Nucleus accumbens (tissue), 56 donors: ENCODE data around the gene DLGAP1.
"Not testable (repeated sequence)": the region's sequence is repeated elsewhere in the genome, so short reads cannot be mapped to it uniquely, and the experiment has no call there.

Experiments used
- DNase-seq, 56 donors: peaks; one replicate each; lab custom pipeline; 2025; lab: John Stamatoyannopoulos, UW

DLGAP1 gene

DNA sequence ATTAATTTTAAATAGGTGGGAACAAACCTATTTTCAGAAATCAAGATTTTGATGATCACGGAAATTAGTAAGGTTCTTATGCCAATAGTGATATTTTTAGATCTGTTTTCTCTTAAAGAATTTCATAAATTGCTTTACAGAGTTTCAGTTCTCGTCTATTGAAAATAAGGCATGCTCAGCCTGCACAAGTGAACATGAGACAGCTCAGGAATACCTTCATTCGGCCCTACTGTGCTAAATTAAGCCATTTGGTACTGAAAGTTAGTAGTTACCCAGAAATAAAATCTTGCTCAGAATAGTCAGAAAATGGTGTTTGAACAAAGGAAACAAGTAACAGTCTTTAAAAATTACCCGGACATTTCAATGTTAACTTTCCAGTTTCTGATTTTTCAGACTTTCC lies 60.4 kb downstream of the DLGAP1 start:
- DNase-seq, result no peak

DNA sequence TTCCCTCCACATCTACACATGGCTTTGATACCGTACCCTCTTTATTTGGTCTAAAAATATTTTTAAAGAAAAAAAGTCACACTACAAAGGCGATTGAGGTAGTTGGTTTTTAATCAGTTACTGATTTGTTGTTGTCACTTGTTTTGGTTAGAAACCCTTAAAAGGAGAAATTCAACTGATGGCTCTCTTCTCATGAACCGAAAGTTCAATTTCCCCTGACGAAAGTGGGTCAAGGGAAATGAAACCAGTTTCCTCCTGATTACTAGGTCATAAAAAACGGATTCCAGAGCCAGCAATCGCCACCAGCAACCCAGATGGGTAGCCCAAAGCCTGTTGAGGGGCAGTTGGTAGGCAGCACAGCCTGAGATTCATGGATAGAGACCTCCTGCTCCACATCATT lies 63.2 kb downstream of the DLGAP1 start:
- DNase-seq, result no peak

DNA sequence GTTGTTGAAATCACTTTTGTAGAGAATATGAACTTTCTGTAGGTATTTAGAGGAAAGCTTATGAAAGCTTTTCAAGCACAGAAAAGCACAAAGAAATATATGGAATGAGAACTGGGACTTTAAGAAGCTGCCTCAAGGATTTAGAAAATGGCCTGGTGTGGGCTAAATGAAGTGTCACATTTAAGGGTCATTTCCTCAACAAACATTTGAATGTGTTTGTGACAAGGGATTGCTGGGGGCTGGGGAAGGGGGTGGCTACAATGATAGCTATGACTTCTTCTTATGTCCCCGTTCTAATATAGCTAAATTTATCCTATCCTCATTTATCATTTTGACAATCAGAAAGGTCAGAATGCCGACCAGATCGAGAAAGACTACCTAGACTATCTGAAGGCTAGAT lies 69.2 kb downstream of the DLGAP1 start:
- no peak for DNase-seq

- DNase-seq, result no peak
Measured at GRCh38 chr18:4384932-4385331, 70.2 kb downstream of the DLGAP1 start.

DNA sequence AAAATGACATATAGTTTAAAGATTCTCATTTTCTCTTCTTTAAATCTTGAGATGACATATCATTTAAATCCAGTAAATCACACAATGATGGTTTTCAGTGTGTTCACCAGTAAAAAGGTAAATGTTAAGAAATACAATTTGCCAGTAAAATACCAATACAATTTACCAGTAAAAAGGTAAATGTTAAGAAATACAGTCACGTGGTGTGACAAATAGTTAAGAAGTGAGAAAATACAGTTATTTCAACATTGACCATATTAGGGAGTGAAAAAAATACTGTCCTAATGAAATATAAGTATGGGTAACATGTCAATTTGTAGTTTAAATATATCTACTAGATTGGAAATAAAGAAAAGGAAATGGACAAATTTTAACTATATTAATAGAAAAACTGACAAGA lies 80.5 kb downstream of the DLGAP1 start:
- DNase-seq, result no peak

GRCh38 chr18:4369705-4370104 lies 85.4 kb downstream of the DLGAP1 start:
- no peak for DNase-seq

GRCh38 chr18:4360221-4360715 lies 94.8 kb downstream of the DLGAP1 start:
- DNase-seq, result no peak

DNA sequence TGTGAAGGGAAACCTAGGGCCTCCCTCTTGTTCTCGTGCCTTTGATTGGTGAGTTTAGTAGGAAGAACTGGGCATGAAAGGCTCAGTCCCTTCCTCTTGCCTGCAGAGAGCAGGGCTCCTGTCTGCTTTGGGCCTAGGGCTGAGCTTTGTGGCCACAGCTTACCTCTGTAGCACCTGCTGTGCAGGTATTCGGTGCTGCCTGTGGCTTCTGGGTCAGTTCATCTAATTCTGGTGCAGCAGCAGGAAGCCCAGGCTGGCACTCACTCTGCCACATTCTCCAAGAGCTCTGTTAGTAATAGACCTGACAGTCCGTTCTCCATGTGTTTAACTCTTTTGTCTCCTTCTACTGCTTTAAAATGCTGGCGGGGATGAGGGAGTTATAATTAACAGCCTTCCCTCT lies 96.5 kb downstream of the DLGAP1 start:
- DNase-seq, result no peak

DNA sequence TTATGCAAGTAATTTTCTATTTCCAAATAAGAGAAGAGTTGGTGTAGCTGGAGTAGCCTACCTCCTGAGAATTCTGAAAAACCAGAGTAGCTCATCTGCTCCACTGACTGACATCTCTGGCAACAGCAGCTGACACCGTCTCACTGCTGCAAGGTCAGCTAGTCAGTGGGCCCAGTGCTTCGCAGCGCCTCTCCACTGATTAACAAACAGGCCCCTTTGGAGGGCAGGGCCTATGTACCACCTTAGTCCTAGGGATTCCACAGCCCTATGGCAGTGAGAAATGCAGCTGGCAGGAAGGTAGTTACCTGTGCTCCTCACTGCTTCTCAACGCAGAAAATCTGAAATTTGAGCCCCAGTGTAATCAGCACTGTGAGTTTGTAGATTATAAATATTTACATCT lies 97.5 kb downstream of the DLGAP1 start:
- DNase-seq, result no peak

GRCh38 chr18:4356929-4357328 lies 98.2 kb downstream of the DLGAP1 start:
- no peak for DNase-seq

DNA sequence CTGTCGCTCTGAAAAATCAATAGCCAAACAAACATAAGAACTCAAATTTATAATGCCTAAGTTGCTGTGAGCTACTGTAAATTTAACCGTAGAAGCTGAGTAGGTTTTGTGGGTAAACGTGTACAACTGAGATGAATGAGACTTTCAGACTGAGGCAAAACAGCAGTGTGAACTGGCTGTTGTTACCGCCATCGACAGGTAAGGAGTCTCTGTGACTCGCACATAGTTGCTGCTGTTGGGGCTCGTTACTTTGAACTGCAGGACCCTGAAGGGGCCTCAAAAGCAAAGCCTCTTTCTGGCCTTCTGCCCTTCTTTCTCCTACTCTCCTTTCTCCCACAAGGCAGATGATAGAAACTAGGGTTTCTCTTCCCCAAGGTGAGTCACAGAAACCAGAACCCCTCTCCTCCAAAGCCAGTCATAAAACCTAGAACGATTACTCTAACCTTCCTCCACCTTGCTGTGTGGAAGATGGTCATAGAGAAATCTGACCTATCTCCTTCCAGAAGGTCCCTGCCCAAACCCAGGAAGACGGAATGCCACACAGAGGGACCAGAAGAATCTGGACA lies 101.2 kb downstream of the DLGAP1 start:
- no peak for DNase-seq

DNA sequence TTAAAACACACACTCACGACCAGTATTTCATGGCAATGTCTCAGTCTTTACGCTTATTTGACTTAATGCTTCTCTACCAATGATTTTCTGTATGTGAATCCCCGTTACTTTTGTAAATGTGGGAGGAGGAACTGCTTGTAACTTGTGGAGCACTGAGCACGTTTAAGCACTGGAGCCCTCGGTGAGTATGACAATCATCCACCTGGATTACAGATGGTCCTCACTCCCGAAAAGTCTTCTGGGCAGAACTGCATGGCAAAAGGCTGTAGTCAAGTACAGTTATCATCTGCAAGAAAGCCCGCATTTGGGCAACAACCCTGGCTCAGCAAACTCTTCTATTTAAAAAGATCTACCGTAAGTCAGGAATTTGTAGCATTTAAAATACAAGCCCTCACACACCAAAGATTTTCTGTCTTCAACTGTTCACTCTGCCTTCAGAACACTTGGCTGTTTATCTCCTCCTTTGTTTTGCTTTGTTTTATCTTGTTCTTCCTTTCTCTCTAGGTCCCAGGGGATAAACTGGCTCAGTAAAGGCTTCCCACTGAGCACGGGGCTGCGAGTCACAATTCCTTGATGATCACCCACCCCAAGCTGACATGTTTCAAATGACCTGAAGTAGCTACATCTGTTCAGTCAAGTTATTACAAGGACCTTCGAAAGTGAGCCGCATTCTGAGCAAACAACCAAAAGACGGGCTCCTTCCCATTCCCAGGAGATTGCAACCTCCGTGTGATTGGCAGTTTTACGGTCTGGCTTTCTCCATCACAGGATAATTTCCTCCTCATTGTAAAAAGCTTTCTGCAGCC lies 102.2 kb downstream of the DLGAP1 start:
- DNase-seq, result no peak

DNA sequence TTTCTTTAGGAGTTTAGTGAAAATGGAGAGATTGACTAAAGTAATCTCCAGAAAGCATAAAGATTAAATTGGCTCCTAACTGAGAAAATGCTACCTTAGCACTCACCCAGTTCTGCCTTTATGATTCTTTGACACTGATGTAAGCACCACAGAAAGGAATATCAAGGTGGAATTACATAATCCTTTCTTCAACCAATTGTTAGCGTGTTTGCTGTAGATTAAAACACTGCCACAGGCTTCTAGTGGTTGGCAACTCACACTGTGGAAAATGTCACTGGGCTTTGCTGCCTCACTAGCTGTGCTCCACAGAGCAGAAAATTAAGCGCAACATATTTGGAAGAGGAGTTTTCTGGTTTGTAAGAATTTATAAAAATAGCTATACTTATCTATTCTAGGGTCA lies 104.1 kb downstream of the DLGAP1 start:
- DNase-seq, result no peak

GRCh38 chr18:4335386-4335785 lies 119.7 kb downstream of the DLGAP1 start:
- no peak for DNase-seq

DNA sequence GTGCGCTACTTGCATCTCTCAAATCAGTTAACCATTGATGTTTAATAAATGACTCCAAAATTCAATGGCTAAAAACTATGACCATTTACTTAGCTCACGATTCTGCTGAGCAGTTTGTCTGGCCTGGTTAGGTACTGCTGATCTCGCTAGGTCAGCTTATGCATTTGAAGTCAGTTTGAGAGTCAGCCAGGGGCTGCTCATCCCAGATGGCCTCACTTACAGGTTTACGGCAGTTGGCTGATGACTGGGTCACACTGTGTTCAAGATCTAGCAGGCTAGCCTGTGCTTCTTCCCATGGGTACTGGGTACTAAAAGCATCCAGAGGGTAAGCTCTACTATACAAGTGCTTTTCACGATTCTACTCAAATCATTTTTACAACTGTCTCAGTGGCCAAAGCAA lies 122.1 kb downstream of the DLGAP1 start:
- DNase-seq, result no peak

DNA sequence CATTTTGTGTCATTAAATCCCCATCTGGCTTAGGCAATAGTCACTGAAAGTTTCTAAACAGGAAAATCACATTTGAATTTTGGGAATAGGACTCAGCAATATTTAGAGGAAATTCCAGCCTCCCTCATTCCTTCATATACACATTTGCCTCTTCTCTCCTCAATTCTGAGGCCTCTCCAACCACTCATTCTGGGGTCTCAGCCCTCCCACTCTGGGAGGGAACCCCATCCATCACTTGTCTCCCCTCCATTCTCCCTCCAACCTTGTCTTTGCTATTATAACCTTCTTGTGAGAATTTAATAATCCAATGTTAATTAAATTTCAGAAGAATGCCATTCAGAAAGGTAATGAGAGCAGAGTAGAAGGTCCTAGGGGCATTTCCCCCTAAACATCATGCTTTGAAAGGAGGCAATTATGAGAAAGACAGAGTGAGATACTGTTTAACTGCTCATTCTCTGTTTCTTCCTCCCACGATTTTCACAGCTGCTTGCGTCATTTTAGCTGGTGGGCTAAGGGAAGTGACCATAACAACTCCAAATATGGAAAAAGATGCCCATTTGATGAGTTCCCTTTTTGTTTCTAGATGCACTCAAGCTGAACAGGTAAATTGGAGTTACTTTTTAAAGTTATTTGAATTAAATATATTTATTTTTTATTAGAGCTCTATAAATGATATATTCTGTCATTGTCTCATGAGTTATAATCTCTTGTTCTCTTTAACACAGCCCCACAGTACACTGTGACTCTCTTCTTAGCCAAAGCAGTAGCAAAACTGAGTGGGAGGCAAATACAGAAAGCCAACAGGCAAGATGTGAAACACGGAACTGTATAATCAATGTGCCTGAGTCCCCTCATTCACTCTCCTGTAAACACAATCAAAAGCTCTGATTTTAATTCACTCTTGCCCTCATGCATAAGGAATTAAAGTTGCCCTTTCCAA lies 135.1 kb downstream of the DLGAP1 start:
- peak in 1 of 56 donors; percentile 18 for DNase-seq

DNA sequence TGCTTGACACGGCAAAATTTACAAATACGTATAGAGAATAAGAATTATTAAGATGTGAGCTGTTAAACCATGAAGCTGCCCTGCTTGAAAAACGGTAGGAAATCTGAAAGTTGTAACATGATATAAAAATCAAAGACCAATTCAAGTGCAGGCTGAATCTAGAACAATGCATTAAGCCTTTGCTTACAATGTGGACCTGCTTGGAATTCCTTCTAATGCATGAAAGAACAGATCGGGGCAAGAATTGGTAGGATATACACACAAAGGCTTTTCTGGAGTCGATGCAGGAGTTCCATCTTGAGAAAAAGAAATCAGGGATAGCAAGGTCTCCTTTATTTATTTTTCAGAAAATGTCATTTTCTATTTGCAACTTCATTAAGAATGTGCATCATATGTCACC lies 136.8 kb downstream of the DLGAP1 start:
- DNase-seq, result no peak

DNA sequence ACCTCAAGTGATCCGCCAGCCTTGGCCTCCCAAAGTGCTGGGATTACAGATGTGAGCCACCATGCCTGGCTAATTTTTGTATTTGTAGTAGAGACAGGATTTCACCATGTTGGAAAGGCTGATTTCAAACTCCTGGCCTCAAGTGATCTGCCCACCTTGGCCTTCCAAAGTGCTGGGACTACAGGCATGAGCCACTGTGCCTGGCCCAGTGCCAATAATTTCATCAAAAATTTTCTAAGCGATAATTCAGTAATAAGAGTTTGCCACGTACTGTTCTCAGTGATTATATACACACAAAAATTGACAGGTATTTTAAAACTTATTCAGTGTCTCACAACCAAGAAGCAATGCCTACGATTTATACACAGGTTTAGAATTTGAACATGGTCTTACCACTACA lies 143.2 kb downstream of the DLGAP1 start:
- DNase-seq, result not testable (repeated sequence)

GRCh38 chr18:4311136-4311535 lies 144.0 kb downstream of the DLGAP1 start:
- no peak for DNase-seq

GRCh38 chr18:4309227-4309626 lies 145.9 kb downstream of the DLGAP1 start:
- no peak for DNase-seq

DNA sequence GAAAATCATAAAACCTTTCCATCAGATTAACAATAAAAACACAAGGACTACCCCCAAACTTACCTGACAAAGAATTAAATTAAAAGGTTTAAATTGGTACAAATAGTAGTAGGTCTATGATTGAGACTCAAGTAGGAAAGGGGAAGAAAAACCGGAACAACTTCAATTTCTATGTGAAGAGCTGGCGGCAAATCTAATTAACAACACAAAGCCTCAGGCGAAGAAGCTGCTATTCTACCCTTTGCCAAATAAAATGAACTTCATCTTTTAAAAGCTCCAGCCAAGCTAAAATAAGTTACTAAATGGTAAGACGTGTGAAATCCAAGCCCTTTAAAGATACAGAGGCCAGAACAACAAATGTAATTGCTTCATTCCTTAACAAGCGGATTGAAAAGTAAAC lies 146.5 kb downstream of the DLGAP1 start:
- DNase-seq, result no peak
